Trophoblast cell (in vitro differentiated cells and primary cell): ENCODE data around the gene PGAP2.
"Not testable (repeated sequence)": the region's sequence is repeated elsewhere in the genome, so short reads cannot be mapped to it uniquely, and the experiment has no call there.

Experiments used
- DNase-seq, 2 donors: peaks; one replicate each; pipeline ENCODE4 v3.0.0-alpha.2; 2016
- H2AFZ ChIP-seq: 2 replicates; pipeline ENCODE4 v1.6.1; 2013; ENCODE audit warnings: low read length, moderate library complexity, mild to moderate bottlenecking; ENCODE audit not compliant: insufficient read depth, poor library complexity
- H2AK5ac ChIP-seq: 2 replicates; pipeline ENCODE4 v1.6.1; 2013; ENCODE audit warnings: mild to moderate bottlenecking, low read length
- H2BK120ac ChIP-seq: 2 replicates; pipeline ENCODE4 v1.6.1; 2013; ENCODE audit warnings: low read length, mild to moderate bottlenecking, moderate library complexity; ENCODE audit not compliant: insufficient read depth, poor library complexity
- H2BK12ac ChIP-seq: 2 replicates; pipeline ENCODE4 v1.6.1; 2013; ENCODE audit warnings: mild to moderate bottlenecking, low read length, moderate library complexity
- H2BK5ac ChIP-seq: 2 replicates; pipeline ENCODE4 v1.6.1; 2013; ENCODE audit warnings: low read length, low read depth, moderate library complexity, mild to moderate bottlenecking; ENCODE audit not compliant: poor library complexity
- H3K14ac ChIP-seq: 2 replicates; pipeline ENCODE4 v1.6.1; 2013; ENCODE audit warnings: mild to moderate bottlenecking, low read length
- H3K18ac ChIP-seq: 2 replicates; pipeline ENCODE4 v1.6.1; 2013; ENCODE audit warnings: mild to moderate bottlenecking, low read length
- H3K23ac ChIP-seq: 2 replicates; pipeline ENCODE4 v1.6.1; 2013; ENCODE audit warnings: low read length
- H3K27ac ChIP-seq: 2 replicates; pipeline ENCODE4 v1.5.1; 2013; ENCODE audit warnings: low read depth, mild to moderate bottlenecking, inconsistent platforms, low read length, moderate library complexity
- H3K27me3 ChIP-seq: 2 replicates; pipeline ENCODE4 v1.6.1; 2013; ENCODE audit warnings: inconsistent platforms, mild to moderate bottlenecking, low read length, moderate library complexity; ENCODE audit not compliant: insufficient read depth
- H3K36me3 ChIP-seq, 2 experiments: 1 replicate in 1 of 2; 2 replicates in 1 of 2; pipeline ENCODE4 v1.6.1; 2013; ENCODE audit warnings: low read length in 2 of 2, mild to moderate bottlenecking in 2 of 2, moderate library complexity in 1 of 2; ENCODE audit not compliant: insufficient read depth in 2 of 2, control insufficient read depth in 1 of 2
- H3K4ac ChIP-seq: 2 replicates; pipeline ENCODE4 v1.6.1; 2013; ENCODE audit warnings: low read depth, mild to moderate bottlenecking, low read length, moderate library complexity
- H3K4me1 ChIP-seq, 2 experiments: 1 replicate in 1 of 2; 2 replicates in 1 of 2; pipeline ENCODE4 v1.6.1; 2013; ENCODE audit warnings: low read length in 2 of 2, mild to moderate bottlenecking in 2 of 2, moderate library complexity in 1 of 2; ENCODE audit not compliant: insufficient read depth in 2 of 2, control insufficient read depth in 1 of 2
- H3K4me2 ChIP-seq: 2 replicates; pipeline ENCODE4 v1.6.1; 2013; ENCODE audit warnings: inconsistent platforms, mild to moderate bottlenecking, low read length, moderate library complexity
- H3K4me3 ChIP-seq: 2 replicates; pipeline ENCODE4 v1.5.1; 2013; ENCODE audit warnings: mild to moderate bottlenecking, low read depth, low read length, inconsistent platforms
- H3K79me1 ChIP-seq: one replicate; pipeline ENCODE4 v1.6.1; 2013; ENCODE audit warnings: low read length
- H3K79me2 ChIP-seq: 2 replicates; pipeline ENCODE4 v1.6.1; 2013; ENCODE audit warnings: low read length, mild to moderate bottlenecking; ENCODE audit not compliant: control insufficient read depth, insufficient read depth, poor library complexity
- H3K9ac ChIP-seq: 2 replicates; pipeline ENCODE4 v1.6.1; 2013; ENCODE audit warnings: mild to moderate bottlenecking, low read length
- H3K9me3 ChIP-seq: 2 replicates; pipeline ENCODE4 v1.6.1; 2013; ENCODE audit warnings: low read depth, mild to moderate bottlenecking, control low read depth, inconsistent platforms, low read length; ENCODE audit not compliant: insufficient read depth
- H4K12ac ChIP-seq: 2 replicates; pipeline ENCODE4 v1.6.1; 2013; ENCODE audit warnings: low read depth, mild to moderate bottlenecking, low read length, moderate library complexity
- H4K8ac ChIP-seq: 2 replicates; pipeline ENCODE4 v1.6.1; 2013; ENCODE audit warnings: low read depth, mild to moderate bottlenecking, low read length, moderate library complexity
- H4K91ac ChIP-seq: one replicate; pipeline ENCODE4 v1.6.1; 2013; ENCODE audit warnings: low read depth, mild to moderate bottlenecking, low read length, moderate library complexity
- WGBS: extraction: QIAGEN DNeasy Blood & Tissue Kit; methylation state at CpG from one replicate; pipeline ENCODE4 v1.1.7; 2013; ENCODE audit warnings: missing lambda C conversion rate; ENCODE audit not compliant: insufficient read length, insufficient coverage; ENCODE audit errors: extremely low coverage; 5-methylcytosine and 5-hydroxymethylcytosine counted together

Gene PGAP2

DNA sequence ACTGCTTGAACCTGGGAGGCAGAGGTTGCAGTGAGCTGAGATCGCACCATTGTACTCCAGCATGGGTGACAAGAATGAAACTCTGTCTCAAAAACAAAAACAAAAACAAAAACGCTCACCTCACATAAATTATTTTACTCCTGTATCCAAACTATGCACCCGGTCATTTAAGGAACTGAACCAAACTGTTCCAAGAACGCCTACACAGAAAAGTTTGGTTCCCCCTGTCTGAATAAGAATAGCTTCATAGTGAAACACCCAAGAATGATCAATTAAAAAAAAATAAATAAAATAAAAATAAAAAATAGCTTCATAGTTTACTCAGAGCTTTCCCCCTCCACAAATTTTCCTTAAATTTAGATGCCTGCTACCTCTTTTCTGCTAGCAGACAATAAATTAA lies 24.7 kb upstream of the PGAP2 start:
- Histone ChIP-seq H2BK120ac (no peak overlapping the region), H3K27ac (no peak overlapping the region), H4K12ac (no peak overlapping the region), H3K9me3 (no peaks in the 10 kb centered on the region), H2BK5ac (no peak overlapping the region), H3K79me2 (peaks cover 10% of the 10 kb centered on the region), H3K4me1 (no peaks in the 10 kb centered on the region), H2BK12ac (no peak overlapping the region), H3K4me3 (no peak overlapping the region), H3K9ac (no peak overlapping the region), H3K36me3 (peaks cover 20 to 23% of the 10 kb centered on the region in 2 experiments), H2AFZ (no peak overlapping the region), H2AK5ac (no peak overlapping the region), H3K4me2 (no peak overlapping the region), H4K91ac (no peak overlapping the region), H3K23ac (no peak overlapping the region), H3K79me1 (no peaks in the 10 kb centered on the region), H4K8ac (no peak overlapping the region), H3K4ac (no peak overlapping the region), H3K18ac (no peak overlapping the region), H3K14ac (no peak overlapping the region), H3K27me3 (no peaks in the 10 kb centered on the region)
- no peak for DNase-seq
- WGBS: 100% methylated on average over 1 of the region's 4 CpGs

- no peak overlapping the region for H3K9ac ChIP-seq
- H2AFZ ChIP-seq: no peak overlapping the region
- WGBS: no CpG with 5 or more reads among the region's 8 CpGs
- H4K12ac ChIP-seq: no peak overlapping the region
- no peak overlapping the region for H2BK5ac ChIP-seq
- H3K4me3 ChIP-seq: no peak overlapping the region
- no peaks in the 10 kb centered on the region for H3K9me3 ChIP-seq
- no peak overlapping the region for H3K18ac ChIP-seq
- H3K4me1 ChIP-seq: no peaks in the 10 kb centered on the region
- H3K79me2 ChIP-seq: peaks cover 14% of the 10 kb centered on the region
- H3K23ac ChIP-seq: no peak overlapping the region
- H3K27ac ChIP-seq: no peak overlapping the region
- H3K4me2 ChIP-seq: no peak overlapping the region
- no peak overlapping the region for H4K91ac ChIP-seq
- no peaks in the 10 kb centered on the region for H3K79me1 ChIP-seq
- H3K4ac ChIP-seq: peak overlapping the region; percentile 43
- H3K36me3 ChIP-seq: peaks cover 12 to 14% of the 10 kb centered on the region in 2 experiments
- no peak overlapping the region for H2BK120ac ChIP-seq
- H2BK12ac ChIP-seq: no peak overlapping the region
- DNase-seq: no peak
- H4K8ac ChIP-seq: no peak overlapping the region
- H3K14ac ChIP-seq: no peak overlapping the region
- no peaks in the 10 kb centered on the region for H3K27me3 ChIP-seq
- no peak overlapping the region for H2AK5ac ChIP-seq
These were observed 21.5 kb upstream of the PGAP2 start for GRCh38 chr11:3786781-3787428.

- not testable (repeated sequence) for H3K9me3 ChIP-seq, H3K18ac ChIP-seq, H3K4me3 ChIP-seq, H2AK5ac ChIP-seq, H2AFZ ChIP-seq, H3K27ac ChIP-seq, H3K4me2 ChIP-seq, H3K27me3 ChIP-seq, H2BK5ac ChIP-seq, DNase-seq, H4K91ac ChIP-seq, H3K14ac ChIP-seq, H3K4me1 ChIP-seq, H3K23ac ChIP-seq, H2BK120ac ChIP-seq, H3K9ac ChIP-seq, H4K8ac ChIP-seq, H2BK12ac ChIP-seq, H4K12ac ChIP-seq
- Histone ChIP-seq H3K79me2 (peaks cover 19% of the 10 kb centered on the region), H3K79me1 (peaks cover 10% of the 10 kb centered on the region), H3K4ac (peak overlapping the region; percentile 57), H3K36me3 (peaks cover 24 to 25% of the 10 kb centered on the region in 2 experiments)
- WGBS: no CpG with 5 or more reads among the region's 10 CpGs
These were observed 14.0 kb upstream of the PGAP2 start for GRCh38 chr11:3794387-3794786.

DNA sequence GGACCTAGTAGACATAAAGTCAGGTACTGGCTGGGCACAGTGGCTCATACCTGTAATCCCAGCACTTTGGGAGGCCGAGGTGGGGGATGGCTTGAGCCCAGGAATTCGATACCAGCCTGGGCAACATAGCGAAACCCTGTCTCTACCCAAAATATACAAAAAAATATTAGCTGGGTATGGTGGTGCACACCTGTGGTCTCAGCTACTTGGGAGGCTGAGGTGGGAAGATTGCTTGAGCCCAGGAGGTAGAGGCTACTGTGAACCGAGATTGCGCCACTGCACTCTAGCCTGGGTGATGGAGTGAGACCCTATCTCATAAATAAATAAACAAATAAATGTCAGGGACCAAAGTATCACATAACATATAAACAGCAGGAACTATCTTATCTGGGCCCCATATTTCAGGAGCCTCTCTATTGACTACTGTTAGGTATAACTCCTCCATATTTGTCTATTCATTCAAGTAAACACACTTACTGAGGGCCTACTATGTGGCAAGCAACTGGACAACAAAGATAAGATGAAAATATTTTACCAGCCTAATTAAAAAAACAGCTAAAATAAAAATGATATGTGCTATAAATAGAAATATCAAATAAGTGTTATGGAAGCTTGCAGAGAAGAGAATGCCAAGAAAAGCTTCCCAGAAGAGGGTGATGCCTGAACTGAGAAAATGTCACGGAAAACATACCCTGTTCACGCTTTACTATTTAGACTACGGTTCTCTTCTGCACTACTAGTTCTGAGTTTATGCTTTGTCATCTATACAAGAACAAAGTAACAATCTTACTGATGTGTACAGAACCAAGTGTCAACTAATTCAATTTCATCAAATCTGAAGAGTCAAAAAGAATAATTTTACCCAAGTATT lies 13.0 kb upstream of the PGAP2 start:
- Histone ChIP-seq H3K9ac (no peak overlapping the region), H2BK120ac (no peak overlapping the region), H3K18ac (no peak overlapping the region), H4K91ac (no peak overlapping the region), H3K4me2 (no peak overlapping the region), H2BK12ac (no peak overlapping the region), H4K8ac (no peak overlapping the region), H2AK5ac (no peak overlapping the region), H4K12ac (no peak overlapping the region), H3K4me1 (peaks cover 0 to 2% of the 10 kb centered on the region in 2 experiments), H2BK5ac (no peak overlapping the region), H3K27ac (no peak overlapping the region), H3K14ac (no peak overlapping the region), H2AFZ (no peak overlapping the region), H3K9me3 (no peaks in the 10 kb centered on the region), H3K4me3 (no peak overlapping the region), H3K79me1 (peaks cover 10% of the 10 kb centered on the region), H3K27me3 (no peaks in the 10 kb centered on the region), H3K36me3 (peaks cover 20 to 23% of the 10 kb centered on the region in 2 experiments), H3K79me2 (peaks cover 14% of the 10 kb centered on the region), H3K23ac (no peak overlapping the region), H3K4ac (peak overlapping the region; percentile 84)
- DNase-seq: no peak
- WGBS: no CpG with 5 or more reads among the region's 8 CpGs
